ENCODE results near the gene CXCR4. TPM values are rescaled to one million over a fixed set of nuclear protein-coding genes. Genes with fewer than 3 reads are reported as not detected.

Gene CXCR4
- total and polyA plus RNA-seq, 11 donors = 1.1 to 21.3 (median 3.7) TPM

DNA sequence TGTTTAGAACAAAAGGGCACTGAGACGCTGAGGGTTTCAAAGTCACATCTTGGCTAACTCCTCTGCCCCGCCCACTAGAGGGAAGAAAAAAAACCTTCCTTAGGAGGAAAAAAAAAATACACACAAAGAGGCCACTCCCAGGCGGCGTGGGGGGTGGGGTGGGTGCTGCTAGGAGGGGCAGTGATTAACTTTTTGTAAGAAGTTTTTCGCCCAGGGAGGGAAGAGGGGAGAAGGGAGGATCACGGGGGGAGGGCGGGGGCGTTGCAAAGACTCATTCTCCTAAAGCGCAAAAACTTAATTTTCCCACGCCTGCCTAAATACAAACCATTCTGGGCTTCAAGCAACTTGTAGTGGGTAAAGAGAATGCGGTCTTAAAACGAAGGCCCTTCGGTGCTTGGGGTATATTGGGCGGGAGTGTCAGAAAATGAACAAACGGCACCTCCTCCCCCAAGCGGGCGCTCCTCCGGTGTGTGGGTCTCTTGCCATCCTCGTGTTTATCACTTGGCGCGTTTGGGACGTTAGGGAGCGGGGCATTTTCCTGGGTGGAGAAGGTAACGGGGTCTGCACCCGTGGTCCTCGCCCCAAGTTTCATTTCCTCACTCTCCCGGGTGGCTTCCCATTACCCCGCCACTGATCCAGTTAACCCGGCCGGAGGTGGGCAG is 1.7 kb downstream of the CXCR4 start:
- no peak for TF ChIP-seq POLR2A (IDR thresholded peaks at IDR 0.05)
- TF ChIP-seq, protein P1, sequence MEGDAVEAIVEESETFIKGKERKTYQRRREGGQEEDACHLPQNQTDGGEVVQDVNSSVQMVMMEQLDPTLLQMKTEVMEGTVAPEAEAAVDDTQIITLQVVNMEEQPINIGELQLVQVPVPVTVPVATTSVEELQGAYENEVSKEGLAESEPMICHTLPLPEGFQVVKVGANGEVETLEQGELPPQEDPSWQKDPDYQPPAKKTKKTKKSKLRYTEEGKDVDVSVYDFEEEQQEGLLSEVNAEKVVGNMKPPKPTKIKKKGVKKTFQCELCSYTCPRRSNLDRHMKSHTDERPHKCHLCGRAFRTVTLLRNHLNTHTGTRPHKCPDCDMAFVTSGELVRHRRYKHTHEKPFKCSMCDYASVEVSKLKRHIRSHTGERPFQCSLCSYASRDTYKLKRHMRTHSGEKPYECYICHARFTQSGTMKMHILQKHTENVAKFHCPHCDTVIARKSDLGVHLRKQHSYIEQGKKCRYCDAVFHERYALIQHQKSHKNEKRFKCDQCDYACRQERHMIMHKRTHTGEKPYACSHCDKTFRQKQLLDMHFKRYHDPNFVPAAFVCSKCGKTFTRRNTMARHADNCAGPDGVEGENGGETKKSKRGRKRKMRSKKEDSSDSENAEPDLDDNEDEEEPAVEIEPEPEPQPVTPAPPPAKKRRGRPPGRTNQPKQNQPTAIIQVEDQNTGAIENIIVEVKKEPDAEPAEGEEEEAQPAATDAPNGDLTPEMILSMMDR (IDR thresholded peaks at IDR 0.05) = no peak
- Histone ChIP-seq H3K9me3 (no peaks in the 10 kb centered on the region), H3K4me3 (peak overlapping the region; percentile 33 to 82 (median 60)), H3K4me1 (peaks cover 0 to 64% (median 19%) of the 10 kb centered on the region in 12 donors), H3K27me3 (peaks cover 0 to 45% (median 31%) of the 10 kb centered on the region in 9 donors), H3K27ac (peak overlapping the region in 8 of 12 donors; percentile 15 to 91 (median 58)), H3K36me3 (peaks cover 0 to 26% (median 7%) of the 10 kb centered on the region in 9 donors)
- WGBS, 4 donors = 4 to 8% (median 5%) methylated on average over 26 to 30 of the region's 30 CpGs
- peak in 3 of 4 donors; percentile 27 to 39 (median 30) for ATAC-seq
- intact Hi-C loops (cut with DNase I) = loop anchor here in 8 of 10 donors (2.0 to 10.0 kb wide), 11 partner anchors 89 to 266 kb away; partner anchors contain the start of gene DARS1 (in 2 of the 8)
- peak; percentile 52 to 77 (median 71) for DNase-seq

DNA sequence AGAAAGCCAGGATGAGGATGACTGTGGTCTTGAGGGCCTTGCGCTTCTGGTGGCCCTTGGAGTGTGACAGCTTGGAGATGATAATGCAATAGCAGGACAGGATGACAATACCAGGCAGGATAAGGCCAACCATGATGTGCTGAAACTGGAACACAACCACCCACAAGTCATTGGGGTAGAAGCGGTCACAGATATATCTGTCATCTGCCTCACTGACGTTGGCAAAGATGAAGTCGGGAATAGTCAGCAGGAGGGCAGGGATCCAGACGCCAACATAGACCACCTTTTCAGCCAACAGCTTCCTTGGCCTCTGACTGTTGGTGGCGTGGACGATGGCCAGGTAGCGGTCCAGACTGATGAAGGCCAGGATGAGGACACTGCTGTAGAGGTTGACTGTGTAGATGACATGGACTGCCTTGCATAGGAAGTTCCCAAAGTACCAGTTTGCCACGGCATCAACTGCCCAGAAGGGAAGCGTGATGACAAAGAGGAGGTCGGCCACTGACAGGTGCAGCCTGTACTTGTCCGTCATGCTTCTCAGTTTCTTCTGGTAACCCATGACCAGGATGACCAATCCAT is 2.7 kb downstream of the CXCR4 start:
- no peak for DNase-seq
- peaks cover 0 to 64% (median 19%) of the 10 kb centered on the region in 12 donors for H3K4me1 ChIP-seq
- peak overlapping the region in 4 of 12 donors; percentile 67 to 82 (median 72) for H3K4me3 ChIP-seq
- H3K27ac ChIP-seq = peak overlapping the region in 1 of 12 donors; percentile 64
- H3K9me3 ChIP-seq = no peaks in the 10 kb centered on the region
- 91 to 95% (median 92%) methylated on average over 12 of the region's 12 CpGs for WGBS, 4 donors
- intact Hi-C loops (cut with DNase I) = loop anchor here in 8 of 10 donors (5.0 to 10.0 kb wide), 10 partner anchors 88 to 267 kb away; partner anchors contain the start of gene DARS1 (in 2 of the 8)
- TF ChIP-seq, protein P1 (IDR thresholded peaks at IDR 0.05) = no peak
- no peak for TF ChIP-seq POLR2A (IDR thresholded peaks at IDR 0.05)
- peaks cover 0 to 26% (median 7%) of the 10 kb centered on the region in 9 donors for H3K36me3 ChIP-seq
- ATAC-seq = no peak
- peaks cover 0 to 35% (median 29%) of the 10 kb centered on the region in 9 donors for H3K27me3 ChIP-seq

DNA sequence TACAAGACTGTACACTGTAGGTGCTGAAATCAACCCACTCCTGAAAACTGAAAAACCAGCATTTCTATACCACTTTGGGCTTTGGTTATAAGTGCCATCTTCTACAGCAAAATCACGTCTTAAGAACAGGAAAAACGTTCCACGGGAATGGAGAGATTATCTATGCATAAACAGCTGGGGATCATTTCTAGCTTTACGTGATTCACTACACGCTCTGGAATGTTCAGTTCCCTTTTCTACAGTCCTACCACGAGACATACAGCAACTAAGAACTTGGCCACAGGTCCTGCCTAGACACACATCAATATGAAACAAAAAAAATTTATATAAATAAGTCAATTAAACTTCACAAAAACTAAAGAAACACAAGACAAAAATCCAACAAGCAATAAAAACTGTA is 3.6 kb downstream of the CXCR4 start:
- Histone ChIP-seq H3K4me3 (peak overlapping the region in 1 of 12 donors; percentile 77), H3K9me3 (no peaks in the 10 kb centered on the region), H3K27ac (peak overlapping the region in 1 of 12 donors; percentile 64), H3K4me1 (peaks cover 0 to 59% (median 16%) of the 10 kb centered on the region in 12 donors), H3K27me3 (peaks cover 0 to 29% (median 24%) of the 10 kb centered on the region in 9 donors), H3K36me3 (peaks cover 0 to 26% (median 7%) of the 10 kb centered on the region in 9 donors)
- ATAC-seq = no peak
- intact Hi-C loops (cut with DNase I) = loop anchor here in 6 of 10 donors (10.0 kb wide), 4 partner anchors 100 to 260 kb away; partner anchors contain the start of gene DARS1 (in 2 of the 6)
- no peak for DNase-seq
- TF ChIP-seq POLR2A (IDR thresholded peaks at IDR 0.05) = no peak
- TF ChIP-seq, protein P1 (IDR thresholded peaks at IDR 0.05) = no peak
- 65 to 81% (median 76%) methylated on average over 6 of the region's 6 CpGs for WGBS, 4 donors
